GM18868 (cell line): ENCODE measurements around the gene KIAA0040.

Experiments used
- ATAC-seq: cut with Tn5 transposase; IDR thresholded peaks from one replicate; pipeline ENCODE4 v1.9.1; 2021; ENCODE audit warnings: mild to moderate bottlenecking, moderate library complexity; ENCODE audit not compliant: unreplicated experiment

Gene KIAA0040

DNA sequence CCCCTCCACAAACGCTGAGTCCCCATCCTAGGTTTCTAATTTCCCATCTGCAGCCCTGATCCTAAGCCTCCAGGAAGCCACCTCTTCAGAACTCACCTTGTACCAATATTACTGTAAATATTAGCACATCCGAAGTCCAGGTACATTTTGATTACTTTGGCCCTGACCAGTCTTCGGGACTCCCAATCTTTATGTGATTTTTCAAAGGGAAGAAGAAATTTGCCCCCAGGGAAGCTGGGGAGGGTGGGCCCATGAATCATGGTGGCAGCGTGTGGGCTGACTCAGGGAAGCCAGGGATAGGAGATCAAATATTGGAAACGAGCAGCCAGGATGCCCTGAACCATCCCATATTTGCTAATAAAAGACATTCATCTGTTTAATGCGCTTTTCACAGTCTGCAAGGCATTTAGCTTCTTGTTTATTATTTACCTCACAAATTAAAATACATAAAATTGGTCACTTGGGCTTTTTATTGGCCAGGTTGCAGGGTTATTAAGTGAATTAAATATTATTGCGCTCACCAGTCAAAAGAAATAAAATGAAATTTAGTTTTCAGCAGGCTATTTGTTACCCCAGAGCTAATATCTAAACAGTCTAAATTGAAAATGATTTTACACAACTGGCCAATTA lies 46.6 kb downstream of the KIAA0040 start:
- ATAC-seq: no peak

DNA sequence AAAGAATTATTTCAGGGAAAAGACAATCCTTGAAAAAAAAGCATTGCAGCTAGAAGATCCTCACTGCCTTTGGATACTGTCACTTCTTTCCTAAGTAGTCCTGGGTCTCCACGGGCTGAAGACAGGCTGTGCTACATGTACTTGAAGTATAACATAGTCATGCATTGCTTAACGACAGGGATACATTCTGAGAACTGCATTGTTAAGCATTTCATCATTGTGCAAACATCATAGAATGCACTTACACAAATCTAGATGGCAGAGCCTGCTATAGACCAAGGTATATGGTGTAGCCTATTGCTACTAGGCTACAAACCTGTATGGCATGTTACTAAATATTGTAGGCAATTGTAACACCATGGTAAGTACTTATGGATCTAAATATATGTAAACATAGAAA lies 54.0 kb downstream of the KIAA0040 start:
- no peak for ATAC-seq

DNA sequence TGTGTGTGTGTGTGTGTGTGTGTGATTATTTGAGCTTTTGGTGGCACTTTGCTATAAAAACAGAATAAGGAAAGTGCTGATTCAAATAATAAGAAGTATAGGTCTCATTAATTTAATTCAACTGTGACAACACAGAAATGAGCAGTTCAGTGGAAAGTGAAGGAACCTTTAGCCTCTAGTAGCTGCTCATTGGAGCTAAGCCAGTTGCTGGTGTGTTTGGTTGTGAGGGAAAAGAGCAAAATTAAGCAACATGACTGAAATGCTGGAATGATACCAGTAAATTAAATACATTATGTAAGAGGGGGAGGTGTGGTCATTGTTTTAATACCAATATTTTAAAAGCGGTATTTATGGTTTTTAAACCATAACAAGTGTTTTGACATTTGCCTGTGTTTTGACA lies 55.2 kb downstream of the KIAA0040 start:
- no peak for ATAC-seq

DNA sequence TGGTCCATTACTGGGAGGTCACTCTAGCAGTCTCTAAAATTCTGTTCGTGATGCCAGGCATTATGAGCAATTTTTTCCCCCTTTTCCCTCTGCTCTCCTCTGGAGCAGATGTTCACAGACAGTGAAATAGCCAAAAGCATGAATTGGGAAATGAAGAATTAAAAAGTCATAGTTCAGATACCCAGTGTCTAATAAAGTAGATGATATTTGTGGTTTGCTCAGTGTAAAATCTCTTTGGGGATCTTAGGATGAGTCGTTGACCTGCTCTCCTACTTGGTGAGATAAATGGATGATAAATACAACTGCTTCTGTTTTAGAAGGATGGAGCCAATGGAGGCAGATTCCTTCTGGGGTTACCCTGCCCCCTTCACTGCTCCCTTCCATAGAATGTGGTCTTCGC lies 56.3 kb downstream of the KIAA0040 start:
- ATAC-seq: no peak

DNA sequence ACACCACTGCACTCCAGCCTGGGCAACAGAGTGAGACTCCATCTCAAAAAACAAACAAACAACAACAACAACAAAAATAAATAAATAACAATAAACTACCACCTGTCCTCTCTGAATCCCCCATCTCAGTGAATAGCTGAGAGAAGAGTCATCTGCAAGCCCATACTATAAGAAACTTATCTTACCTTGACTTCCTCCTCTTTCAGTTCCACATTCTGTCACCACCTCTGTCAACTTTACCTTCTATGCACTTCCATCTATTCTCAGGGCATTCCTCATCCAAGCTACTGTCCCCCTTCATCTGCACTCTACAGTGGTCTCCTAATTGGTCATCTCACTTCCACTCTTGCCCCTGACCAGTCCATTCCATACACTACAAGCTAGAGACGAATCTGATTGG lies 58.1 kb downstream of the KIAA0040 start:
- ATAC-seq: peak; percentile 73

DNA sequence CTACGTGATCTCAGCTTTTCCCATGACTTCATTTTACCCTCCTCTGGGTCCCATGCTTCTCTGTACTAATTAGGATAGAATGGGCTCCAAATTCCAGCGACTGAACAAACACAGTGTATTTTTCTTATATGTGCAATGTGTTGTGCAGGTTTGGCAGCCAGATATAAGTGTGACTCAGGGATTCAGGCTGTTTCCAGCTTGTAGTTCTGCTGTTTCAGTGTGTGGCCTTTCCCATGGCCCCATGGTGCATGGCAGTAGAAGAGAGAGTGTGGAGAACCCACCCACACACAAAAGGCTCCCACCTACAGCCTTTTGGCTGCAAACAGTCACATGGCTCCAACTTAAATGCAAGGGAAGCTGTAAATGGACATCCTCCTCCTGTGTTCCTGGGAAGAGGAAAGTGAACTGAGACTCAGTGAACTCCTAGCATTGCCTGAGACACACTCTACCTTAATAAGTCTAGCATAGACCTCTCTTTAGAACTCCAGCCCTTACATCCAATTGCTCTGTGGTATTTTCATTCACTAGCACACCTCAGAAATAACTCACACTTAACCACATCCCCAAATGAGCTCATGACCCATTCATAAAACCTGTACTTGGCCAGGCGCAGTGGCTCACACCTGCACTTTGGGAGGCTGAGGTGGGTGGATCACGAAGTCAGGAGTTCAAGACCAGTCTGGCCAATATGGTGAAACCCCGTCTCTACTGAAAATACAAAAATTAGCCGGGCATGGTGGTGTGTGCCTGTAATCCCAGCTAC lies 58.7 kb downstream of the KIAA0040 start:
- peak; percentile 65 for ATAC-seq

DNA sequence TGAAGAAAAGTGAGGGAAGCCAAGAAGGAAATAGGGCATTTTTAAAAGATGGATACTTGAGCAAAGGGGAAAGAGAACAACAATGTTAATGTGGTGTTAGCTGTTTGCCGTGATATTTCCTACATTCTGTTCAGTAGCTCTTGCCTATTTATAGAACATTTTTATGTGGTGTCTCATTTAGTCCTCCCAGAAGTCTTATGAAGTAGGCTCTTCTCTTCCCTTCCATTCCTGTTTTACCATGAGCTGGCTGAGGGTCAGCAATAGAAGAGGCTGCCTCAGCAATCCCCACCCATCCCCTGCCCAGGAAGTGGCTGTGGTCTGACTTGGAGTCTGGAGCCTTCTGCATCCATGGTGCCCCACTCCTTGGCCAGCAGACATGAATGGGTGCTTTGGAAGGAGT lies 60.1 kb downstream of the KIAA0040 start:
- no peak for ATAC-seq

DNA sequence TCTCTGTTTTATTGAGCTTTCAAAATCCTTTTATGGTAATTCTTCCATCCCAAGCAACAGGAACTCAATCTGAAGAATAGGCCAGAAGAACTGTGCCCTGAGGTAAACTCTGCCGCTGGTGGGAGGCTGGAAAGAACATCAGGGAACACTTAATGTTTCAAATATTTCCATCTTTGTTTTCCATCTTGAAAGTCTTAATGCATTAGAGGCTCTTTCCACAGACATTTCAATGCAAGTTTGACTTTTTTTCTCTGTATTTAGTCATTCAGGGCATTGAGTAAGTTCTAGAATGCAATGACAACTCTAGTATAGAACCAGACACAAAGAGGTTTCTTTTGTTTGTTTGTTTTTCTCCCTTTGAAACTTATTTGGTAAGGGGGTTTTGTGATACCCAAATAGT lies 61.5 kb downstream of the KIAA0040 start:
- ATAC-seq: no peak

DNA sequence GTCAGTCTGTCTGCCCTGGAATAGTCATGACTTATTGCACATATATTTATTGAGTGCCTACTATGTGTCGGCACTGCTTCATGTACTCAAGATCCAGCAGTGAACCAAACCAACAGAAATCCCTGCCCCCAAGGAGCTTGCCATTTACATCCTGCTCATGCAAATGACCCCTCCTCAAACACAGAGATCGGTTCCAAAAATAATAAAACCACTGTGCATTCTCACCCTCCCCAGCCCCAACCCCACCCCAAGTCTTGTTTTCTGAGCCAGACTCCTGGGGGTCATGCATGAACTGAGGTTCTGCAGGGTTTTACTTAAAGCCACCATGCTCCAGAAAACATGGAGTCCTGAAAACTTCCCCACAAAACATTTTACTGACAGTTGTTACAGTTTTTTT lies 61.9 kb downstream of the KIAA0040 start:
- ATAC-seq: no peak

DNA sequence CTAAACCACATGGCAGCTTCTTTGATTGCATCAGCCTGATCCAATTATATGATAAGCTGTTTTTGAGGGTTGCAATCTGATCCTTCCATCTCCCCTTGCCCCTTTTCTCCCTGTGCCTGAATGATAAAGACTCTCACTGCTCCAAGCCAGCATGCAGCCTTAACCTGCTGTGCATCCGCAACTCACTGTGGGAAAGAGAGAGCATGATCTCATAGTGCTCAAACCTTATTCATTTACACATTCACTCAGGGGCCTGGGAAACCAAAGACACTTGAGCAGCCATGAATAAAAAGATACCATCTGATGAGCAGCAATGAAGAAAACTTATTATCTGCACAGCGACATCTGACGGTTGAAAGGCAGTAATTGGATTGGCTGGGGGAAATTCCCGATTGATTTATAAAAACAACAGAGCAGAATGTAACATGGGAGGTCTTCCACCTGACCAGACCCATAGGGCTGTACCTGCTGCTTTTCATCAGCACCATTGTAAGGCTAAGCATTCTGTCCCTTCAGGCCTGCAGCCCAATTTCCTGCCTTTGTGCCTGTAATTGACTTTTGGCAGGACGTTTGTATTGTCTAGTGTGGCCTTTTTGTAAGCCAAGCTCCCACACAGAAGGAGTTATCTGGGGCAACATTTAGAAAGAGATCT lies 62.5 kb downstream of the KIAA0040 start:
- no peak for ATAC-seq

DNA sequence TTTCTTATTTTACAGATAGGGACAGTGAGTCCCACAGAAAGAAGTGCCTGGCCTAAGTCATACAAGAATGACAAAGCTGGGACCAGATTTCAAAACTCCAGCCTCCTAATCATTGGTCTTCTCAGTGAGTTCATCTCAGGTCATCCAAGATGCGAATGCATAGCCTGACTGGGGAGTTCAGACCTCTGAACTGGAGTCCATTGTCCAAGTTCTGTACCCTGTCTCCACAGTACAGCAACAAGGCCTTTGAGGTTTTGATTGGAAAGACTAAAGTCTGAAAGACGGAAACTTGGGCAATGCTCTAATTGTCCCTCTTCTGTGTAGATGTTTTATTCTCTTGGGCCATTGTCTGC lies 63.0 kb downstream of the KIAA0040 start:
- ATAC-seq: no peak

DNA sequence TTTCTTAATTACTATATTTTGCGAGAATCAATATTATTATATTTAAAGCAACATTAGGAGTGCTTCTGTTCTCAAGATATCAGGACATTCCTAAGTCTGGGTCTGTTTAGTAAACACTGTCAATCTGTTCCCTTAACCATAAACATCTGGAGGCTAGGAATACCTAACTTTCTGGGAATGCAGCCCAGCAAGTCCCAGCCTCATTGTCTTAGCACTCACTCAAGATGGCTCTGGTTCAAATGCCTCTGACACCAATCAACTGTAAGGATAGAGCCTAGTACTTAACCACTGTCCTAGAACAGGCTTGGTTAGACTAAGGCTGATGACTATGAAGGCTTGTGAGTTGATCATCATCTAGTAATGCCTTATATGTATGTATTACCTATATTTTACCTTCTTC lies 63.4 kb downstream of the KIAA0040 start:
- ATAC-seq: no peak

DNA sequence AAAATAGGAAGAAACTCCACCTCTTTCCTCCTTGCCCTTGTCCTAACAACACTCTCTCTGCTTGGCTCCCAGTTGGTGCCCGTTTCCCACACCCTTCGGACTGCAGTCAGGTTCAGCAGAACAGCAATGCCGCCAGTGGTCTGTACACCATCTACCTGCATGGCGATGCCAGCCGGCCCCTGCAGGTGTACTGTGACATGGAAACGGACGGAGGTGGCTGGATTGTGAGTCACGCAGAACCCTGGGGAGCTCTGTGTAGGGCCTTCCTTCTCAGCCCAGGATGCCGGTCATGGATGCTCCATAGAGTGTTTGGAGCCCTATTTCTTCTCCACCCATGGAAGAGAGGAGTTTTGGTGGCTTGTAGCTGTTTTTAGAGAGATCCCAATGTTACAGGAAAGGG lies 64.1 kb downstream of the KIAA0040 start:
- ATAC-seq: no peak

DNA sequence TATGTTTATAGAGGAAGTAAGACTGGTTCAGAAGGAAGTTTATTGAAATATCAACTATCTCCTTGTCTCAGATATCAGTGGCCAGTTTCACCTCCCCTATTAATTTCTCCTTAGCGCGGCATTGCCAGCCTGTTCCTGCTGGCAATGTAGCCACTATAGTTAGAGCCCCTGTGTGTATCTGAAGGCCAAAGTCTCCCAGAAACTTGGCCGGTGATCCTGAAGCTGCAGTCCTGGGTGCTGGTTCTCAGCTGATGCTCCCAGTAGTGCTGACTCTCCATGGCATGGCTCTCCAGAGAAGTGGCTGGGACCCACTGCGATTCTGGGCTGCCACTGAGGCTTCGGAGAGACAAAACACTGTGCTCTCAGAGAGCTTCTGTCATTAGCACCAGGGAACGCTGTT lies 65.0 kb downstream of the KIAA0040 start:
- no peak for ATAC-seq

DNA sequence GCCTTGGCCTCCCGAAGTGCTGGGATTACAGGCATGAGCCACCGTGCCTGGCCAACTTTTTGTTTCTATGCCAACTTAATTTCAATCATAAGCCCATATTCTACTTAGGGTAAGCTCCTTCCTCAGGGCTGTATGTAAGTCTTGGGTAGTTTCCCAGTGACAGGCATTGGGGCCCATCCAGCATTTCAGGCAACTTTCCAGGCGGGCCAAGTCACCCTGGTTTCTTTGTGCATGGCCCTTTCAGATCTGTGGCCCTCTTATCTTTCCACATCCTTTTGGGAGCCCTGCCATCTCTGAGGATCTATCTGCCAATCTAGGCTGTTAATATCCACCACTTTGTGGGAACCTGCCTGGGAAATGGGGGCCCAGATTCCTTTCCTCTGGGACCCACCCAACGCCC lies 66.2 kb downstream of the KIAA0040 start:
- no peak for ATAC-seq

DNA sequence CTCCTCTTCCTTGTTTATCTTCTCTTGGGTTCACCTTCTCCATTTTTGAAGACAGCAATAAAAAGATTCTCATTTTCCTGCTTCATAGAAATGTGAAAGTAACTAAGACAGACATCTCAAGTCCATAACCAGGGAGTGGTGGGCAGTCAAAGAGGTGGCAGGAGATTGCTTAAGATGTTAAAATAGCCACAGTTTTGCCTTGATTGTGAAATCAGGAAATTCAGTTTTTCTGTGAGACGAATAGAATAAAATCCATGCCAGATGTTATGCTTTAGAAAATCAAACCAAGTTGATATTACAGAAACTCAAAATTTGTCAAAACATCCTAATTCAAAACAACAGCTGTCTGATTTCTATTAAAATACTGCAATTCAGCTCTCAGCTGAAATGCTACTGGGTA lies 67.7 kb downstream of the KIAA0040 start:
- ATAC-seq: no peak

DNA sequence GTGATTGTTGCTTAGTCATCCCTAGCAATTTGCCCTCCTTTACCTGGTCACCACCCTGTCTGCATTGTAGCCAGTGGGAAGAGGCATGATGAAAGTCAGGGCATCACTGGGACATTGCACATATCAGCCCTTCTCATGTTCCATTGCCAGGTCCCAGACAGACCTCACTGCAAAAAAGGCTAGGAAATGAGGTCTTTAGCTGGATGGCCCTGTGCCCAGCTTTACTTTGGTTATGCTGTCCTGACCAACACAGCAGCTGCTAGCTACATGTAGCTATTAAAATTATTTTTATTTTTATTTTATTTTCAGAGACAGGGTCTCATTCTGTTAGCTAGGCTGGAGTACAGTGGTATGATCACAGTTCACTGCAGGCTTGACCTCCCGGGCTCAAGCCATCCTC lies 72.1 kb downstream of the KIAA0040 start:
- ATAC-seq: no peak

DNA sequence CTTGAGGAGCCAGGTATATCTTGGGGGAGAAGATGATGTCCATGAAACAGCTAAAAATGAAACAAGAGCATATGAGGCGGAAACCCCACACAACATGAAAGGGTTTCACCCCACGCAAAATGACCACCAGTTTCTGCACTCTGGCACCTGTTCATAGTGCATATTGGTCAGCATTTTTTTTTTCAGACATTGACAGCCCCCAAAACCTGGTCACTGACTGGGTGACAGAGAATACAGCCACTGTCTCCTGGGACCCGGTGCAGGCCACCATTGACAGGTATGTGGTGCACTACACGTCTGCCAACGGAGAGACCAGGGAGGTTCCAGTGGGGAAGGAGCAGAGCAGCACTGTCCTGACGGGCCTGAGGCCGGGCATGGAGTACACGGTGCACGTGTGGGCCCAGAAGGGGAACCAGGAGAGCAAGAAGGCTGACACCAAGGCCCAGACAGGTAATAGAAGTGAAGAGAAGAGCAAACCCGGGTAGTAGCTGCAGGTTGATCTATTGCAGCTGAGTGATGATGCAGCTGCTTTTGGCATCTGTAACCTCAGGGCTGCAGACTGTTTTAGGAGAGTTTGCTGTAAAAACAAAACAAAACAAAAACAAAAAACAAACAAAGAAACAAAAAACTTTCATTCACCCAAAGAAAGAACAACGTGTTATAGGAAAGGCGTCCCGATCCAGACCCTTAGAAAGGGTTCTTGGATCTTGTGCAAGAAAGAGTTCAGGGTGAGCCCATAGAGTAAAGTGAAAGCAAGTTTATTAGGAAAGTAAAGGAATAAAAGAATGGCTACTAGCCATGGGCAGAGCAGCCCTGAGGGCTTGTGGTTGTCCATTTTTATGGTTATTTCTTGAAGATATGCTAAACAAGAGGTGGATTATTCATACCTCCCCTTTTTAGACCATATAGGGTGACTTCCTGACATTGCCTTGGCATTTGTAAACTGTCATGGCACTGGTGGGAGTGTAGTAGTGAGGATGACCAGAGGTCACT lies 73.9 kb downstream of the KIAA0040 start:
- ATAC-seq: no peak

DNA sequence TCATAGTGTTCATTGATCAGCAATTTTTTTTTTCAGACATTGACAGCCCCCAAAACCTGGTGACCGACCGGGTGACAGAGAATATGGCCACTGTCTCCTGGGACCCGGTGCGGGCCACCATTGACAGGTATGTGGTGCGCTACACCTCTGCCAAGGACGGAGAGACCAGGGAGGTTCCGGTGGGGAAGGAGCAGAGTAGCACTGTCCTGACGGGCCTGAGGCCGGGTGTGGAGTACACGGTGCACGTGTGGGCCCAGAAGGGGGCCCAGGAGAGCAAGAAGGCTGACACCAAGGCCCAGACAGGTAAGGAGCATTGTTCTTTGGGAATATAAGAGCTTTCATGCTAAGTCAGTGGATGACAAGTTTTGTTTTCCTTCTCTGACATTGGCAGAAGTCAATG lies 75.7 kb downstream of the KIAA0040 start:
- ATAC-seq: no peak

DNA sequence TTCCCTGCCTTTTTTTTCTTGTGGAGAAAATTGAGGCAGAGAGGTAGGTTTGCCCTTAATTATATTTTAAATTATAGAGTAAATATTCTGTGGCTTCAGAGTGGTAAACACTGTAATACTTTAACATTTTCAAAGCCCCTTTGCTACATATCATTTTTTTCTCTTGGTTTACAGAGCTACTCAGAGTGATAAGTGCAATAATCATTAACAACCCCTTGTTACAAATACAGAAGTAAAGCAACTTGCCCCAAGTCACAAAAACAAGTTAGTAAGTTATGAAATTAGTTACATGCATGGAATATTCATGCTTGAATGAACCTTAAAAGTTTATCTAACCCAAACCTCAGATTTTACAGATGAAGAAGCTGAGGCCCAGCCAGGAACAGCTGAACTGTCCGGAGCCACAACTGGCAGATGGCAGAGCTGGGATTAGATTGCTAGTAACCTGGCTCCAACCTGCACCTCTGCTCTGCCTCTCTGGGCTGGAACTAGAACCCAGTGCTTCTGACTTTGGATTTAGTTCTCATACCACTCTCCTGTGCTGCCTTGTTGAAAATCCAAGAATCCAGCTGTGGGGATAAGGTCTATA lies 76.3 kb downstream of the KIAA0040 start:
- ATAC-seq: no peak

DNA sequence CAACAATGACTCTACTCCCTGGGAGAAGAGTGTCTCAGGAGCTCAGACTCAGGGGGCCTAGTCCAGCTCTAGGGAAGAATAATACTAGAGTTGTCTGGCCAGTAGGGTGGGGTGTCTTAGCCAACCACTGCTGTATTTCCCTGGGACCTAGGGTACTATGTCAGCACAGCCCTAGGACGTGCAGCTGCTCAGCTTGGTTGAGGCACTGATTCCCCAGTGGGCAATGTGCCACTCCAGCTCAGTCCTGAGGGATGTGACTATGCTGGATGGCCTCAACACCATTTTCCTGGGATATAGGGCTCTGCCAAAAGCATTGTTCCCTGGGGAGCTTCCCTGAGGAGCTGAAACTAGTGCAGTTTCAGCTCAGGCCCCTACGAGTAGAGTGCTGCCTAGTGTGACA lies 77.6 kb downstream of the KIAA0040 start:
- ATAC-seq: no peak
